Fibroblast of mammary gland (primary cell): ENCODE results near the gene RFX2.
A peak's percentile ranks its signal among the peaks of the same experiment; 100 is the strongest.

Experiments used
- DNase-seq: peaks from one replicate; pipeline ENCODE4 v3.0.0-alpha.2; 2010; ENCODE audit warnings: low read depth
- H3K4me3 ChIP-seq: 2 replicates; pipeline ENCODE4 v1.5.1; 2011; ENCODE audit warnings: low read depth, mild to moderate bottlenecking, low read length, moderate library complexity; ENCODE audit not compliant: control insufficient read depth
- TF ChIP-seq, protein P1 (sequence below): conservative IDR thresholded peaks from 2 replicates; pipeline ENCODE4 v1.5.1; 2011; ENCODE audit warnings: low read depth, low read length, inconsistent platforms; ENCODE audit not compliant: control insufficient read depth, insufficient read depth

The RFX2 gene

DNA sequence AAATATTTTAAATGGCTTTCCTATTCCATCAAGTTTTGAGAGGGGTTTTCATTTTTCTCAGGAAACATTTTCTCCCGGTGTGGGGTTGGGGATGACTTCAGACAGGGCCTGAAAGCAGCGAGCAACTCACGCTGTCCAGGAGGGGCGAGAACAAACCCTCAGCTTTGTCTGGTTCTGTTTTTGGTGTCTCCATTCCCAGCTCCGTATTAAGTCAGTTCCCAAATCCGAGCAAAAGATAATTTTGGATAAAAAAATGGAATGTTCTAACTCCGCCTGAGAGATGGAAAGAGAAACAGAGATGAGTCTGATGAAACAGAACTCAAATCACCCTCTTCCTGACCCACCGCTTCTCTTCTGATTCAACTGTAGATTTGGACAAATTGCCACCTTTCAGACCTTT is 38.4 kb downstream of the RFX2 start:
- TF ChIP-seq, protein P1, sequence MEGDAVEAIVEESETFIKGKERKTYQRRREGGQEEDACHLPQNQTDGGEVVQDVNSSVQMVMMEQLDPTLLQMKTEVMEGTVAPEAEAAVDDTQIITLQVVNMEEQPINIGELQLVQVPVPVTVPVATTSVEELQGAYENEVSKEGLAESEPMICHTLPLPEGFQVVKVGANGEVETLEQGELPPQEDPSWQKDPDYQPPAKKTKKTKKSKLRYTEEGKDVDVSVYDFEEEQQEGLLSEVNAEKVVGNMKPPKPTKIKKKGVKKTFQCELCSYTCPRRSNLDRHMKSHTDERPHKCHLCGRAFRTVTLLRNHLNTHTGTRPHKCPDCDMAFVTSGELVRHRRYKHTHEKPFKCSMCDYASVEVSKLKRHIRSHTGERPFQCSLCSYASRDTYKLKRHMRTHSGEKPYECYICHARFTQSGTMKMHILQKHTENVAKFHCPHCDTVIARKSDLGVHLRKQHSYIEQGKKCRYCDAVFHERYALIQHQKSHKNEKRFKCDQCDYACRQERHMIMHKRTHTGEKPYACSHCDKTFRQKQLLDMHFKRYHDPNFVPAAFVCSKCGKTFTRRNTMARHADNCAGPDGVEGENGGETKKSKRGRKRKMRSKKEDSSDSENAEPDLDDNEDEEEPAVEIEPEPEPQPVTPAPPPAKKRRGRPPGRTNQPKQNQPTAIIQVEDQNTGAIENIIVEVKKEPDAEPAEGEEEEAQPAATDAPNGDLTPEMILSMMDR: no peak
- H3K4me3 ChIP-seq: no peak overlapping the region
- DNase-seq: no peak

DNA sequence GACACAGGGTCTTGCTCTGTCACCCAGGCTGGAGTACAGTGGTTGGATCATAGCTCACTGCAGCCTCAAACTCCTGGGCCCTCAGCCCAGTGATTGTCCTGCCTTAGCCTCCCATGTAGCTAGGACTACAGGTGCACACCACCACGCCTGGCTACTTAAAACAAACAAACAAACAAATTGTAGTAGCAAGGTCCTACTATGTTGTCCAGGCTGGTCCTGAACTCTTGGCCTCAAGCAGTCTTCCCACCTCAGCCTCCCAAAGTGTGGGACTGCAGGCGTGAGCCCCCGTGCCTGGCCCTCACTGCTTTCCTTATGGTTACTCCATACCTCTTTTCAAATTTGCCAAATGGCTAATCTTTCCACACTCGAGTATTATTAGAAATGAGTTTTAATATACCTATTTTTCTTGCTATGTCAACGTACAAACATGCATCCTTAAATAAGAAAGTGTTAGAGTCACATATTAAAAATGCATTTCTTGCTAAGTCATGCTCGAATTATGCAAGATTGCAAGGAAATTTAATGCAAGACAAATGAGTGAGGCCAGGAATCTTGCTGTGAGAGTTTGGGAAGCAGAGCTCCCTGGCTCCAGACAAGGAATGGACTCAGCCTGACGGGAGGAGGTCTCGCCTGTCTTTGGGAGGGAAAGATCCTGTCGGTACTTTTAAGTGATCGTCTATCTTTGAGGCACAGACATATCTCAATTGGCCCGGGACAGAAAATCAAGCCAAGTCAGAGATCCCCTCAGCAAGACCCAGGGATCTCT is 39.4 kb downstream of the RFX2 start:
- TF ChIP-seq, protein P1: no peak
- peak; percentile 77 for DNase-seq
- H3K4me3 ChIP-seq: no peak overlapping the region

DNA sequence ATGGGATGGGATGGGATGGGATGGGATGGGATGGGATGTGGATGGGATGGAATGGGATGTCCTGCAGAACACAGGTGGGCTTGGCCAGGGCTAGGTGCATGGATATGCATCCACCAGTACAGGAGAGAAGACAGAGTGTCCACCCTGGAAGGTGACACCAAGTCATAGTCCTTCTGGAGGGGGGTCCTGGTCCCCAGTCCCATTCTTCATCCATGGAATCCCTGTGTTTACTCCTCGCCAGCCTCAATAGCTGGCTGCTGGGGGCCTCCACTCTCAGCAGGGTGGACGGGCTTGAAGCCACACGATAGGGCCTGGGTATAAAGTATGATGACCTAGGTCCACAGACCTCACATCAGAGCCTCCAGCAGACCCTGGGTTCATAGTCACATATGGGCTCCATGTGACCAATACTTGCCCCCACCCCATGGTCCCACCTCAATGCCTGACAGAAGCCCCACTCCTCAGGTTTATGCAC is 40.1 kb downstream of the RFX2 start:
- TF ChIP-seq, protein P1: no peak
- H3K4me3 ChIP-seq: no peak overlapping the region
- no peak for DNase-seq

DNA sequence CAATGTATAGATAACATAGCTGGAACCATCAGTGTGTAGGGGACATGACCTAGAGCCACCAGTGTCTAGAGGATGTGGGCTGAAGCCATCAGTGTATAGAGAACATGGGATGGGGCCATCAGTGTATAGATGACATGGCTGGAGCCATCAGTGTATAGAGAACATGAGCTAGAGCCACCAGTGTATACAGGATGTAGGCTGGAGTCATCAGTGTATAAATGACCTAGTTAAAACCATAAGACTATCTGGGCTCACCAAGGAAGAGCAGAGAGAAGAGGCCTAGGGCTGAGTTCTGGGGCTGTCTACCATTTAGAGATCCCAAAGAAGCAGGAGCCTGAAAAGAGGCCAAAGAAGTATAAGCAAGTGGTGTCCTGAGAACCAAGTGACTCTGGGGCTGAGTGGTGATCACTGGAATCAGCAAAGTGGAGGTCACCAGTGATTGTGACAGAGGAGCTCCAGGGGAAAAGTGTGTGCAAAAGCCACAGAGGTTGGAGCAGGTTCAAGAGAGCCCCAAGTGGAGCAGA is 41.0 kb downstream of the RFX2 start:
- no peak overlapping the region for H3K4me3 ChIP-seq
- DNase-seq: no peak
- TF ChIP-seq, protein P1: no peak

DNA sequence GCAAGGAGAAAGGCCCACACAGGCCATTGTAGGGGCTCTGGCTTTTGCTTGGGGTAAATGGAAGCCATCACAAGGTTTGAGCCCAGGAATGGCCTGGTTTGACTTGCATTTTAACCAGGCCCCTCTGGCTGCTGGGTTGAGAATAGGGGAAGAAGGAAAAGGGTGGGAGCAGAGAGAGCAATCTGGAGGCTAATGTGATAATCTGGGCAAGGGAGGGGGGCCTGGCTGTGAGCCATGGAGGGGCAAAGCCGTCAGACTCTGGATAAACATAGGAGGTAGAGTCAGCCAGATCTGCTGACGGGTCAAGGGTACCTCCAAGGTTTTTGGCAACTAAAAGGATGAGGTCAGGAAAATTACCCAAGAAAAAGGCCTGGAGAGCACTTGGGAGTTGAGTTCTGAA is 41.6 kb downstream of the RFX2 start:
- no peak overlapping the region for H3K4me3 ChIP-seq
- TF ChIP-seq, protein P1: no peak
- DNase-seq: no peak

DNA sequence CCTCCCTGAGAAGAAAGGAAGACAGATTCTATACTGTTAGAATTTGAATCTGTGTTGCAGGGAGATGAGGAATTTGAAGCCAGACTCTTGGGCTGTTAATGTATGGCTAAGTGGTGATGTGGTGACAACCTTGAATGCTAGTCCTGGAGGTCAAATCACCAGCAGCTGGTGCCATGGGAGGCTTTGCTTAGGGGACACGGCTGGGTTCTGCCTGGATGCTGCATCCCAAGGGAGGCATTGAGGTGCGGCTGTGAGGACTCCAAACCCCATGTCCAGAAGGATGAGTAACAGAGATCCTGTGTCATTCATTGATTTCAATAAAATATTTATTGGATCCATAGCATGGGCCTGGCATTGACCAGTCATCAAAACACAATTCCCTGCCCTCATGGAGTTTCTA is 42.3 kb downstream of the RFX2 start:
- H3K4me3 ChIP-seq: no peak overlapping the region
- DNase-seq: no peak
- TF ChIP-seq, protein P1: no peak
